SK-N-SH treated with all-trans-retinoic acid at 6 μM for 48 hours (cell line): Measurements from ENCODE around the gene LRRC4C.

Experiments
- ATAC-seq: fragments of 200-7000 bp; cut with Tn5 transposase; 3 replicates; pipeline ENCODE4 v1.9.1; 2020; ENCODE audit warnings: mild to moderate bottlenecking, moderate library complexity
- ARNTL ChIP-seq: fragments of 450-650 bp; formaldehyde crosslinking; IDR thresholded peaks from 2 replicates; pipeline ENCODE4 v1.5.0; 2020; ENCODE audit warnings: low read depth, mild to moderate bottlenecking, moderate library complexity, borderline replicate concordance
- BACH2 ChIP-seq: fragments of 250-450 bp; sonication (Bioruptor Pico); IDR thresholded peaks from 2 replicates; pipeline ENCODE4 v1.9.0; 2021; ENCODE audit warnings: mild to moderate bottlenecking, borderline replicate concordance
- CREB5 ChIP-seq: fragments of 250-450 bp; sonication (Bioruptor Pico); IDR thresholded peaks from 2 replicates; pipeline ENCODE4 v1.5.1; 2020; ENCODE audit warnings: low read depth, mild to moderate bottlenecking, moderate library complexity
- CSDC2 ChIP-seq: fragments of 250-450 bp; sonication (Bioruptor Pico); IDR thresholded peaks from 2 replicates; pipeline ENCODE4 v1.5.0; 2020; ENCODE audit warnings: mild to moderate bottlenecking, moderate library complexity
- CSRNP3 ChIP-seq: fragments of 250-450 bp; sonication (Bioruptor Pico); IDR thresholded peaks from 2 replicates; pipeline ENCODE4 v1.5.1; 2021; ENCODE audit warnings: mild to moderate bottlenecking, moderate library complexity
- ESRRG ChIP-seq: fragments of 250-450 bp; sonication (Bioruptor Pico); IDR thresholded peaks from 2 replicates; pipeline ENCODE4 v1.6.1; 2021; ENCODE audit warnings: mild to moderate bottlenecking
- POU6F1 ChIP-seq: fragments of 250-450 bp; sonication (Bioruptor Pico); IDR thresholded peaks from 2 replicates; pipeline ENCODE4 v1.8.0; 2021; ENCODE audit warnings: low read depth, mild to moderate bottlenecking, moderate library complexity, borderline replicate concordance
- PPARA ChIP-seq: fragments of 250-450 bp; sonication (Bioruptor Pico); IDR thresholded peaks from 2 replicates; pipeline ENCODE4 v1.5.0; 2020; ENCODE audit warnings: mild to moderate bottlenecking, borderline replicate concordance
- RARB ChIP-seq: fragments of 250-450 bp; sonication (Bioruptor Pico); IDR thresholded peaks from 2 replicates; pipeline ENCODE4 v1.8.0; 2021; ENCODE audit warnings: mild to moderate bottlenecking, moderate library complexity
- SNAI2 ChIP-seq: fragments of 250-450 bp; sonication (Bioruptor Pico); IDR thresholded peaks from 2 replicates; pipeline ENCODE4 v1.5.0; 2020; ENCODE audit warnings: mild to moderate bottlenecking, moderate library complexity
- TCF4 ChIP-seq: fragments of 250-450 bp; sonication (Bioruptor Pico); IDR thresholded peaks from 2 replicates; pipeline ENCODE4 v1.8.0; 2021; ENCODE audit warnings: mild to moderate bottlenecking, moderate library complexity, borderline replicate concordance
- TOX ChIP-seq: fragments of 250-450 bp; sonication (Bioruptor Pico); IDR thresholded peaks from 2 replicates; pipeline ENCODE4 v1.8.0; 2021; ENCODE audit warnings: mild to moderate bottlenecking, moderate library complexity, borderline replicate concordance
- TSHZ2 ChIP-seq: fragments of 250-450 bp; sonication (Bioruptor Pico); IDR thresholded peaks from 2 replicates; pipeline ENCODE4 v1.5.0; 2020; ENCODE audit warnings: mild to moderate bottlenecking, moderate library complexity
- ZC3H10 ChIP-seq: fragments of 250-450 bp; sonication (Bioruptor Pico); IDR thresholded peaks from 2 replicates; pipeline ENCODE4 v1.5.1; 2021; ENCODE audit warnings: mild to moderate bottlenecking, moderate library complexity
- ZFP3 ChIP-seq: fragments of 250-450 bp; sonication (Bioruptor Pico); IDR thresholded peaks from 2 replicates; pipeline ENCODE4 v1.5.0; 2020; ENCODE audit warnings: mild to moderate bottlenecking, moderate library complexity
- ZNF565 ChIP-seq: fragments of 450-650 bp; formaldehyde crosslinking; conservative IDR thresholded peaks from 2 replicates; pipeline ENCODE4 v1.5.0; 2020; ENCODE audit warnings: low read depth, mild to moderate bottlenecking, moderate library complexity
- ZNF70 ChIP-seq: fragments of 450-650 bp; formaldehyde crosslinking; IDR thresholded peaks from 2 replicates; pipeline ENCODE4 v1.5.0; 2020; ENCODE audit warnings: mild to moderate bottlenecking, moderate library complexity
- ZNF8 ChIP-seq: fragments of 450-650 bp; formaldehyde crosslinking; IDR thresholded peaks from 2 replicates; pipeline ENCODE4 v1.5.0; 2020; ENCODE audit warnings: mild to moderate bottlenecking, moderate library complexity

LRRC4C gene

GRCh38 chr11:40315122-40315521 is 1144.3 kb downstream of the LRRC4C start (continued):
- TF ChIP-seq TOX (no peak), PPARA (CRISPR knock-in tag) (no peak), BACH2 (no peak)

GRCh38 chr11:40314327-40314726 is 1145.1 kb downstream of the LRRC4C start:
- TF ChIP-seq SNAI2 (CRISPR knock-in tag) (no peak), ARNTL (CRISPR knock-in tag) (no peak), RARB (CRISPR knock-in tag) (no peak), ZNF70 (CRISPR knock-in tag) (no peak), TSHZ2 (no peak), ZFP3 (CRISPR knock-in tag) (no peak), POU6F1 (CRISPR knock-in tag) (no peak)
- no peak for ATAC-seq

- TF ChIP-seq CSRNP3 (CRISPR knock-in tag) (no peak), BACH2 (no peak), ZNF8 (CRISPR knock-in tag) (no peak), ARNTL (CRISPR knock-in tag) (no peak), CREB5 (CRISPR knock-in tag) (no peak), PPARA (CRISPR knock-in tag) (no peak), SNAI2 (CRISPR knock-in tag) (no peak), ESRRG (no peak), TSHZ2 (no peak), TCF4 (CRISPR knock-in tag) (no peak), CSDC2 (CRISPR knock-in tag) (no peak), POU6F1 (CRISPR knock-in tag) (no peak), ZNF70 (CRISPR knock-in tag) (no peak), ZFP3 (CRISPR knock-in tag) (no peak), ZNF565 (no peak), ZC3H10 (CRISPR knock-in tag) (no peak)
- peak; percentile 94 for ATAC-seq
Observed at GRCh38 chr11:40306938-40307548, 1152.4 kb downstream of the LRRC4C start.
